CD14-positive monocyte (primary cell): ENCODE measurements around the gene OXNAD1. TPM values are rescaled to one million over a fixed set of nuclear protein-coding genes. Genes with fewer than 3 reads are reported as not detected.

Source experiments
- DNase-seq, 3 donors: peaks; one replicate each; pipeline ENCODE4 v3.0.0-alpha.2; 2011 to 2022
- H2AFZ ChIP-seq: 2 replicates; pipeline ENCODE4 v1.6.0; 2012; ENCODE audit warnings: mild to moderate bottlenecking, low read depth, low read length, inconsistent platforms; ENCODE audit not compliant: insufficient read depth, poor library complexity, severe bottlenecking
- H3K27ac ChIP-seq, 2 donors: 1 replicate in 1 of 2; 2 replicates in 1 of 2; pipeline ENCODE4 v1.5.1; 2012 to 2013; ENCODE audit warnings: low read length in 2 of 2, control low read depth in 1 of 2, inconsistent platforms in 1 of 2, low read depth in 1 of 2, mild to moderate bottlenecking in 1 of 2
- H3K27me3 ChIP-seq, 2 donors: one replicate each; pipeline versions ENCODE4 v1.6.0 to v1.6.1; 2011 to 2013; ENCODE audit warnings: low read length in 2 of 2; ENCODE audit not compliant: control insufficient read depth in 2 of 2, insufficient read depth in 2 of 2
- H3K36me3 ChIP-seq, 2 donors: replicated peaks in 1 of 2; 1 replicate in 1 of 2; 2 replicates in 1 of 2; pipeline versions ENCODE4 v1.5.1 to v1.6.1; 2012 to 2013; ENCODE audit warnings: low read length in 2 of 2, control low read depth in 1 of 2, inconsistent platforms in 1 of 2, mild to moderate bottlenecking in 1 of 2; ENCODE audit not compliant: insufficient read depth in 2 of 2, control insufficient read depth in 1 of 2
- H3K4me1 ChIP-seq, 2 donors: 1 replicate in 1 of 2; 2 replicates in 1 of 2; pipeline versions ENCODE4 v1.5.1 to v1.6.1; 2012 to 2013; ENCODE audit warnings: low read length in 2 of 2, control low read depth in 1 of 2, inconsistent platforms in 1 of 2, mild to moderate bottlenecking in 1 of 2, moderate library complexity in 1 of 2; ENCODE audit not compliant: insufficient read depth in 2 of 2, control insufficient read depth in 1 of 2
- H3K4me2 ChIP-seq: replicated peaks from 2 replicates; pipeline ENCODE3; 2012; ENCODE audit warnings: low read length, moderate library complexity, mild to moderate bottlenecking; ENCODE audit not compliant: poor library complexity, severe bottlenecking; ENCODE audit errors: extremely low read depth
- H3K4me3 ChIP-seq, 3 experiments: fragments of 200-600 bp in 1 of 3; sonication (generic) in 1 of 3; replicated peaks in 1 of 3; 1 replicate in 2 of 3; 2 replicates in 1 of 3; pipeline ENCODE4 v1.5.1; 2011 to 2013; ENCODE audit warnings: low read length in 3 of 3, mild to moderate bottlenecking in 3 of 3, control low read depth in 2 of 3, low read depth in 2 of 3, inconsistent platforms in 1 of 3, moderate library complexity in 1 of 3
- H3K79me2 ChIP-seq: 2 replicates; pipeline ENCODE4 v1.6.0; 2012; ENCODE audit warnings: mild to moderate bottlenecking, control low read depth, inconsistent platforms, low read length, moderate library complexity; ENCODE audit not compliant: insufficient read depth
- H3K9ac ChIP-seq: 2 replicates; pipeline ENCODE4 v1.6.0; 2017; ENCODE audit warnings: low read length, mild to moderate bottlenecking; ENCODE audit not compliant: insufficient read depth, poor library complexity, severe bottlenecking
- H3K9me3 ChIP-seq, 2 donors: replicated peaks in 1 of 2; 1 replicate in 1 of 2; 2 replicates in 1 of 2; pipeline versions ENCODE4 v1.5.1 to v1.6.1; 2012 to 2013; ENCODE audit warnings: low read length in 2 of 2, control low read depth in 1 of 2; ENCODE audit not compliant: control insufficient read depth in 1 of 2, insufficient read depth in 1 of 2
- H4K20me1 ChIP-seq: 2 replicates; pipeline ENCODE4 v1.6.0; 2012; ENCODE audit warnings: mild to moderate bottlenecking, low read length, control low read depth, moderate library complexity; ENCODE audit not compliant: insufficient read depth
- H3K27ac Mint-ChIP-seq, 7 donors: one replicate each; pipeline ENCODE4 v1.8.0; 2020; ENCODE audit warnings: mild to moderate bottlenecking in 7 of 7, mixed read lengths in 7 of 7, moderate library complexity in 6 of 7, inconsistent platforms in 2 of 7
- H3K27me3 Mint-ChIP-seq, 3 donors: one replicate each; pipeline ENCODE4 v1.8.0; 2021 to 2022; ENCODE audit warnings: low read depth in 3 of 3, mild to moderate bottlenecking in 3 of 3, mixed read lengths in 3 of 3, moderate library complexity in 3 of 3, inconsistent platforms in 1 of 3
- H3K36me3 Mint-ChIP-seq, 2 donors: one replicate each; pipeline ENCODE4 v1.8.0; 2020; ENCODE audit warnings: mixed read lengths in 2 of 2, inconsistent platforms in 1 of 2, mild to moderate bottlenecking in 1 of 2
- H3K4me1 Mint-ChIP-seq: one replicate; pipeline ENCODE4 v1.8.0; 2020; ENCODE audit warnings: mild to moderate bottlenecking, mixed read lengths
- H3K4me3 Mint-ChIP-seq, 2 donors: one replicate each; pipeline ENCODE4 v1.8.0; 2020; ENCODE audit warnings: mild to moderate bottlenecking in 2 of 2, mixed read lengths in 2 of 2, moderate library complexity in 1 of 2
- H3K9me3 Mint-ChIP-seq, 7 donors: one replicate each; pipeline ENCODE4 v1.8.0; 2020 to 2022; ENCODE audit warnings: mixed read lengths in 7 of 7, mild to moderate bottlenecking in 6 of 7, moderate library complexity in 6 of 7, inconsistent platforms in 2 of 7
- CTCF ChIP-seq: fragments of 200-600 bp; IDR thresholded peaks from one replicate; pipeline ENCODE4 v1.8.0; 2022; ENCODE audit warnings: antibody characterized with exemption, mild to moderate bottlenecking
- WGBS: methylation state at CpG from one replicate; pipeline ENCODE4 v1.1.5; 2013; ENCODE audit warnings: missing lambda C conversion rate; ENCODE audit not compliant: insufficient coverage; 5-methylcytosine and 5-hydroxymethylcytosine counted together
- intact Hi-C, 2 donors: fragments of 100-400 bp; cut with micrococcal nuclease; formaldehyde crosslinking; loops; one replicate each; pipeline versions ENCODE4 v1.15.0 to v1.15.1; 2023
- polyA plus RNA-seq, 3 donors: library from polyadenylated mRNA; depleted of rRNA in 1 of 3; unstranded in 2 of 3; stranded (reverse) in 1 of 3; fragments of 300-500 nt in 2 of 3; fragments of >200 nt in 1 of 3; fragmentation: Illumina TruSeq in 2 of 3; gene quantifications; 1 replicate in 2 of 3; 2 replicates in 1 of 3; pipeline ENCODE4 v1.2.3, GENCODE V29; 2012 to 2021

The OXNAD1 gene
- polyA plus RNA-seq, 3 donors = 3.7 to 5.1 (median 4.4) TPM

DNA sequence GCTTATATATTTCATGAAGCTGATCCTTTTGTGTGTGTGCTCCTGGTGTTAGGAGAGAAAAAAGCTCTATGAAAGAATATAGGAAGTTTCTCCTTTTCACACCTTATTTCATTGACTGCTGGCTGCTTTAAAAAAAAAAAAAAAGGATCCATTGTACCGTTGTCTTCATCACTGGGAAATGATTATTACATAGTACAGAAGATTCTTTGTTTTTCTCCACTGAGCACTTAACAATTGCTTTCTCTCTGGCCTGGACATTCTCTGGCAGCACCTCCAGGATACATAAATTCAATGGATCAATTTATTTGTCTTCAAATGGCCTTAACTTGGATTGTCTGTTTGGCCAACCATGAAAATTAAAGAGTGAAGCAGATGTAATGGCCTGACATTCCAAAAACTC is 37.4 kb upstream of the OXNAD1 start:
- no peak for DNase-seq
- Histone ChIP-seq H3K36me3 (no peaks in the 10 kb centered on the region), H3K9ac (no peak overlapping the region), H3K4me2 (no peak overlapping the region), H3K4me3 (no peak overlapping the region), H3K4me1 (peaks cover 2 to 10% of the 10 kb centered on the region in 2 donors), H3K79me2 (no peaks in the 10 kb centered on the region), H3K27me3 (no peaks in the 10 kb centered on the region), H4K20me1 (no peaks in the 10 kb centered on the region), H3K9me3 (no peaks in the 10 kb centered on the region), H2AFZ (no peak overlapping the region), H3K27ac (no peak overlapping the region)
- no CpG with 5 or more reads among the region's 1 CpG for WGBS
- H3K27me3 Mint-ChIP-seq = no peaks in the 10 kb centered on the region
- no peaks in the 10 kb centered on the region for H3K36me3 Mint-ChIP-seq
- no peak overlapping the region for H3K4me3 Mint-ChIP-seq
- H3K4me1 Mint-ChIP-seq = peaks cover 13% of the 10 kb centered on the region
- intact Hi-C loops = no loop called here
- TF ChIP-seq CTCF = no peak
- peaks cover 0 to 14% (median 8%) of the 10 kb centered on the region in 7 donors for H3K9me3 Mint-ChIP-seq
- H3K27ac Mint-ChIP-seq = no peak overlapping the region

- H3K27ac Mint-ChIP-seq = no peak overlapping the region
- no peaks in the 10 kb centered on the region for H3K9me3 ChIP-seq
- H3K9ac ChIP-seq = no peak overlapping the region
- no peaks in the 10 kb centered on the region for H3K27me3 ChIP-seq
- H3K4me3 Mint-ChIP-seq = no peak overlapping the region
- H3K9me3 Mint-ChIP-seq = peaks cover 0 to 14% (median 8%) of the 10 kb centered on the region in 7 donors
- no peaks in the 10 kb centered on the region for H3K36me3 ChIP-seq
- peaks cover 0 to 9% of the 10 kb centered on the region in 2 donors for H3K4me1 ChIP-seq
- no peaks in the 10 kb centered on the region for H3K36me3 Mint-ChIP-seq
- H3K27me3 Mint-ChIP-seq = no peaks in the 10 kb centered on the region
- H3K4me1 Mint-ChIP-seq = peaks cover 13% of the 10 kb centered on the region
- no peak overlapping the region for H3K4me2 ChIP-seq
- no peak for DNase-seq
- no peak overlapping the region for H2AFZ ChIP-seq
- H3K79me2 ChIP-seq = no peaks in the 10 kb centered on the region
- H3K27ac ChIP-seq = no peak overlapping the region
- TF ChIP-seq CTCF = no peak
- no peaks in the 10 kb centered on the region for H4K20me1 ChIP-seq
- intact Hi-C loops = no loop called here
- no peak overlapping the region for H3K4me3 ChIP-seq
These were observed 35.3 kb upstream of the OXNAD1 start for GRCh38 chr3:16229681-16230080.
